Fibroblast of lung (primary cell): ENCODE data around the gene IFIT1. TPM values are rescaled to one million over a fixed set of nuclear protein-coding genes. Genes with fewer than 3 reads are reported as not detected.

Source experiments
- DNase-seq, 2 donors: peaks; one replicate each; pipeline versions ENCODE4 v3.0.0 to v3.0.0-alpha.2; 2010; ENCODE audit warnings: low read depth in 2 of 2
- H2AFZ ChIP-seq: 2 replicates; pipeline ENCODE4 v1.5.1; 2012; ENCODE audit warnings: low read length, control low read depth, inconsistent platforms
- H3K27ac ChIP-seq: 2 replicates; pipeline ENCODE4 v1.5.1; 2011; ENCODE audit warnings: low read length, control low read depth; ENCODE audit not compliant: insufficient read depth
- H3K27me3 ChIP-seq: 2 replicates; pipeline ENCODE4 v1.5.1; 2011; ENCODE audit warnings: mild to moderate bottlenecking, low read length; ENCODE audit not compliant: control insufficient read depth, insufficient read depth
- H3K36me3 ChIP-seq: 2 replicates; pipeline ENCODE4 v1.5.1; 2011; ENCODE audit warnings: low read length; ENCODE audit not compliant: control insufficient read depth, insufficient read depth
- H3K4me1 ChIP-seq: 2 replicates; pipeline ENCODE4 v1.5.1; 2011; ENCODE audit warnings: low read length; ENCODE audit not compliant: control insufficient read depth, insufficient read depth; ENCODE audit errors: extremely low read depth
- H3K4me2 ChIP-seq: 2 replicates; pipeline ENCODE4 v1.5.1; 2011; ENCODE audit warnings: low read length, control low read depth; ENCODE audit not compliant: insufficient read depth; ENCODE audit errors: extremely low read depth
- H3K4me3 ChIP-seq, 4 experiments: fragments of 200-600 bp in 1 of 4; sonication (generic) in 1 of 4; replicated peaks in 1 of 4; 2 replicates each; pipeline ENCODE4 v1.5.1; 2011 to 2016; ENCODE audit warnings: low read length in 4 of 4, low read depth in 3 of 4, mild to moderate bottlenecking in 3 of 4, control low read depth in 2 of 4, inconsistent platforms in 1 of 4, mixed read lengths in 1 of 4; ENCODE audit not compliant: insufficient read depth in 1 of 4; ENCODE audit errors: control extremely low read depth in 1 of 4
- H3K79me2 ChIP-seq: 2 replicates; pipeline ENCODE4 v1.5.1; 2012; ENCODE audit warnings: mild to moderate bottlenecking, low read length, inconsistent platforms; ENCODE audit not compliant: control insufficient read depth, insufficient read depth
- H3K9ac ChIP-seq: 2 replicates; pipeline ENCODE4 v1.5.1; 2011; ENCODE audit warnings: mild to moderate bottlenecking, low read length, control low read depth; ENCODE audit not compliant: insufficient read depth
- H3K9me3 ChIP-seq: 2 replicates; pipeline ENCODE4 v1.5.1; 2012; ENCODE audit warnings: low read depth, low read length; ENCODE audit not compliant: control insufficient read depth, insufficient read depth
- H4K20me1 ChIP-seq: 2 replicates; pipeline ENCODE4 v1.5.1; 2011; ENCODE audit warnings: low read length; ENCODE audit not compliant: control insufficient read depth, insufficient read depth; ENCODE audit errors: extremely low read depth
- CTCF ChIP-seq, 2 donors: IDR thresholded peaks in 1 of 2; conservative IDR thresholded peaks in 1 of 2; 1 replicate in 1 of 2; 2 replicates in 1 of 2; pipeline ENCODE4 v1.5.1; 2011 to 2012; ENCODE audit warnings: low read length in 2 of 2, control low read depth in 1 of 2, inconsistent platforms in 1 of 2, low read depth in 1 of 2, mild to moderate bottlenecking in 1 of 2
- EZH2 ChIP-seq: IDR thresholded peaks from 2 replicates; pipeline ENCODE4 v1.5.1; 2012; ENCODE audit warnings: low read length, control low read depth, mild to moderate bottlenecking; ENCODE audit errors: missing control alignments
- polyA plus RNA-seq, 2 donors: library from polyadenylated mRNA; depleted of rRNA in 1 of 2; stranded (reverse) in 1 of 2; unstranded in 1 of 2; fragments of >200 nt; gene quantifications; 2 replicates each; pipeline ENCODE4 v1.2.1, GENCODE V29; 2011 to 2012; ENCODE audit warnings: missing spikeins in 1 of 2
- total RNA-seq: library from RNA; depleted of rRNA; stranded (reverse); fragments of >200 nt; gene quantifications from 2 replicates; pipeline ENCODE4 v1.2.1, GENCODE V29; 2014

Gene IFIT1
- total and polyA plus RNA-seq, 2 donors (not counting 1 experiment from before 2014, with no cell fraction given): 25.8 to 71.4 TPM

- peak overlapping the region in 2 of 4 experiments; percentile 3 to 8 for H3K4me3 ChIP-seq
- DNase-seq: peak; percentile 96 to 99
- H2AFZ ChIP-seq: no peak overlapping the region
- H3K4me1 ChIP-seq: peaks cover 4% of the 10 kb centered on the region
- peak overlapping the region; percentile 3 for H3K4me2 ChIP-seq
- no peaks in the 10 kb centered on the region for H3K9me3 ChIP-seq
- no peaks in the 10 kb centered on the region for H3K36me3 ChIP-seq
- no peaks in the 10 kb centered on the region for H4K20me1 ChIP-seq
- H3K79me2 ChIP-seq: no peaks in the 10 kb centered on the region
- no peaks in the 10 kb centered on the region for H3K27me3 ChIP-seq
- H3K9ac ChIP-seq: no peak overlapping the region
- TF ChIP-seq EZH2 (no peak), CTCF (conservative IDR thresholded peaks at IDR 0.05 in 1 of 2, IDR thresholded peaks at IDR 0.05 in 1 of 2; ENCODE audit: low read depth in 1 of 2, low read length in 2 of 2) (no peak)
- no peak overlapping the region for H3K27ac ChIP-seq
Observed at GRCh38 chr10:89373916-89374711, 18.3 kb upstream of the IFIT1 start.

- DNase-seq: peak in 1 of 2 donors; percentile 13
- peak overlapping the region; percentile 49 for H3K27ac ChIP-seq
- H3K9me3 ChIP-seq: no peaks in the 10 kb centered on the region
- no peaks in the 10 kb centered on the region for H4K20me1 ChIP-seq
- no peak overlapping the region for H3K9ac ChIP-seq
- TF ChIP-seq EZH2 (no peak), CTCF (conservative IDR thresholded peaks at IDR 0.05 in 1 of 2, IDR thresholded peaks at IDR 0.05 in 1 of 2; ENCODE audit: low read depth in 1 of 2, low read length in 2 of 2) (no peak)
- no peaks in the 10 kb centered on the region for H3K27me3 ChIP-seq
- no peaks in the 10 kb centered on the region for H3K36me3 ChIP-seq
- H3K4me3 ChIP-seq: no peak overlapping the region
- no peak overlapping the region for H2AFZ ChIP-seq
- H3K79me2 ChIP-seq: no peaks in the 10 kb centered on the region
- peaks cover 4% of the 10 kb centered on the region for H3K4me1 ChIP-seq
- H3K4me2 ChIP-seq: no peak overlapping the region
Observed at GRCh38 chr10:89374713-89375141, 17.7 kb upstream of the IFIT1 start.

- Histone ChIP-seq H3K4me1 (peaks cover 4% of the 10 kb centered on the region), H3K9ac (no peak within 1 kb of the TSS), H3K4me3 (no peak within 1 kb of the TSS), H3K27ac (no peak within 1 kb of the TSS), H3K79me2 (no peaks in the 10 kb centered on the region), H3K4me2 (no peak within 1 kb of the TSS), H4K20me1 (no peaks in the 10 kb centered on the region), H3K36me3 (no peaks in the 10 kb centered on the region), H2AFZ (no peak within 1 kb of the TSS), H3K9me3 (no peaks in the 10 kb centered on the region), H3K27me3 (no peaks in the 10 kb centered on the region)
- no peak for DNase-seq
- TF ChIP-seq CTCF (conservative IDR thresholded peaks at IDR 0.05 in 1 of 2, IDR thresholded peaks at IDR 0.05 in 1 of 2; ENCODE audit: low read depth in 1 of 2, low read length in 2 of 2) (no peak), EZH2 (no peak)
Observed at GRCh38 chr10:89377705-89378637, 14.5 kb upstream of the IFIT1 start, which contains the start of gene IFIT1B. TSS of gene IFIT1B (plus strand) at chr10:89378056. CDS start at chr10:89378136, 80 bp downstream.
